ENCODE measurements around the gene PTPN4. TPM values are rescaled to one million over a fixed set of nuclear protein-coding genes. Genes with fewer than 3 reads are reported as not detected.
"Not testable (repeated sequence)": the region's sequence is repeated elsewhere in the genome, so short reads cannot be mapped to it uniquely, and the experiment has no call there.

The PTPN4 gene
- total RNA-seq, 1 donor from 2014 or later: 6.4 TPM

GRCh38 chr2:119983108-119983507 lies 223.4 kb downstream of the PTPN4 start:
- DNase-seq (ENCODE audit: low read depth): no peak
- no peak overlapping the region for H3K4me3 ChIP-seq (ENCODE audit: low read depth, low read length)
- TF ChIP-seq CTCF (conservative IDR thresholded peaks at IDR 0.05; ENCODE audit: low read depth, low read length): no peak

GRCh38 chr2:119996148-119996547 lies 236.4 kb downstream of the PTPN4 start:
- TF ChIP-seq CTCF (conservative IDR thresholded peaks at IDR 0.05; ENCODE audit: low read depth, low read length): no peak

GRCh38 chr2:119996896-119997891 lies 237.5 kb downstream of the PTPN4 start:
- H3K4me3 ChIP-seq (ENCODE audit: low read depth, low read length): not testable (repeated sequence)

More at GRCh38 chr2:119996148-119996547, 236.4 kb downstream of the PTPN4 start:
- DNase-seq (ENCODE audit: low read depth): no peak
- H3K4me3 ChIP-seq (ENCODE audit: low read depth, low read length): no peak overlapping the region

GRCh38 chr2:120001471-120001870 lies 241.7 kb downstream of the PTPN4 start:
- TF ChIP-seq CTCF (conservative IDR thresholded peaks at IDR 0.05; ENCODE audit: low read depth, low read length): no peak
- DNase-seq (ENCODE audit: low read depth): no peak
- H3K4me3 ChIP-seq (ENCODE audit: low read depth, low read length): no peak overlapping the region

More at GRCh38 chr2:119996896-119997891, 237.5 kb downstream of the PTPN4 start:
- not testable (repeated sequence) for DNase-seq (ENCODE audit: low read depth)

GRCh38 chr2:120004254-120004653 lies 244.5 kb downstream of the PTPN4 start:
- TF ChIP-seq CTCF (conservative IDR thresholded peaks at IDR 0.05; ENCODE audit: low read depth, low read length): no peak
- no peak overlapping the region for H3K4me3 ChIP-seq (ENCODE audit: low read depth, low read length)
- DNase-seq (ENCODE audit: low read depth): no peak

GRCh38 chr2:120005834-120006521 lies 246.3 kb downstream of the PTPN4 start:
- no peak for DNase-seq (ENCODE audit: low read depth)
- TF ChIP-seq CTCF (conservative IDR thresholded peaks at IDR 0.05; ENCODE audit: low read depth, low read length): no peak
- no peak overlapping the region for H3K4me3 ChIP-seq (ENCODE audit: low read depth, low read length)

GRCh38 chr2:120007851-120008250 lies 248.1 kb downstream of the PTPN4 start:
- DNase-seq (ENCODE audit: low read depth): no peak
- H3K4me3 ChIP-seq (ENCODE audit: low read depth, low read length): no peak overlapping the region
- no peak for TF ChIP-seq CTCF (conservative IDR thresholded peaks at IDR 0.05; ENCODE audit: low read depth, low read length)

All from epithelial cell of proximal tubule (primary cell).